Epidermal melanocyte (primary cell): ENCODE measurements around the gene LRP1B.

Source experiments
- DNase-seq: peaks from one replicate; pipeline ENCODE4 v3.0.0; 2011; ENCODE audit warnings: low spot score; ENCODE audit not compliant: insufficient read length

LRP1B gene

DNA sequence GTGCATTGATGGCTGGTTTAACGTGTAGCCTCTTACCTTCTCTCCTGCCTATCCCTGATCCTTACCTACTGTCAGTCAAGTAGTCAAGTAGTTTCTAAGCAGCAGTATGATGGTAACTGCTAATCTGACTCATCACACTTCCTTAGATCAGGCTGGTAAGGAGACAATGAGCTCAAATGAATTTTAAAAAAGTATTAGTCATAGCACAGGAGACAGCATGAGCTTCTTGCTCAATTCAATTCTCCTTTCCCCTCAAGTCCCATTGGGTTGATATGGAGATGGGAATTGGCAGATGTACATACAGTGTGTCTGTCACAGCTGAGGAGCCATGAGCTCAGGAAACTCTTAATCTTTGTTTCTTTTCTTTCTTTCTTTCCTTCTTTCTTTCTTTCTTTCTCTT is 799.7 kb downstream of the LRP1B start:
- DNase-seq: no peak

DNA sequence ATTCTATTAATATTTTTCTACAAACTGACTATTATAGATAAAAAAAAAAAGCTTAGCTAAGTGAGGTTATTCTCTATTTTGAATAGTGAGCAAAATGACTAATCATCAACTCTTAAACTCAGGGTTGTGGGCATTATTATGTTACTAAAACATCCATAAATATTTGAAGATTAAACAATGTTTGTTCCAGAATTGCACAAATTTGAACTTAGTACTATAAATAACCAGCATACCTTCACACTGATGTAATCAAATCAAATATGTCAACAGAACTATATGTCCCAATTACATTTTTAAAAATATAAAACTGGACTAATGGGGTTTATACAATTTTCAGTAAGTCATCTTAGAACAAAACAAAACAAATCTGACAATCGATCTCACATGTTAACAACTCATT is 800.9 kb downstream of the LRP1B start:
- no peak for DNase-seq

DNA sequence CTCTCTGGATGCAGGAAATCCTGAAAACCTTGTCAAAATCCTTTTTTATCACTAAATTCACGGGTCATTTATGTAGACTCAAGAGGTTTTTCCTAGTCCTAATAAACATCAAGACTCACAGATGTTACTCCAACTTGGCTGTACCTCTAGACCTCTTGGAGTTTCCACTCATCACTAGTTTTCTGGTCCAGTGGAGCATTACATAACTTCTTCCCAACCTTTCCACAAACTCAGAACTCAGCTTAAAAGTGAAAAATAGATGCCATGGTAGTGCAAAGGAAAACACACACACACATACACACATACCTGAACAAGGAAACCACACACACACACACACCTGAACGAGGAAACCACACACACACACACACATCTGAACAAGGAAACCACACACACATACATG is 807.2 kb downstream of the LRP1B start:
- DNase-seq: no peak

DNA sequence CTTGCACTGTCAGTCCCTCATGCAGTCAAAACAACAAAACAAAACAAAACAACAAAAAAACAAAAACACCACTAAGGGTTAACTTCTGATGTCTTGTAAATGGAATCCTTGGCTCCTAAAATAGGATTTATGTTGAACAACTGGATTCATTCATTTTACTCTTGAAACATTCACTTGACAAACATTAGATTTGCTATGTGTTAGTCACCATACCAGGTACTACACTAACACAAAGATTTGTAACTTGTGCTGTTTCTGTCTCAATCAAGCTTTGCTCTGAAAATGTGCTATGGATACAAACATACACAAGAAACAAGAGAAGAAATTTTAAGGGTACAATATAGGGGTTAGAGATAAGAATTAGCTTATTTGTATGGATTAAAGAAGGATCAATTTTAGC is 812.8 kb downstream of the LRP1B start:
- DNase-seq: no peak

DNA sequence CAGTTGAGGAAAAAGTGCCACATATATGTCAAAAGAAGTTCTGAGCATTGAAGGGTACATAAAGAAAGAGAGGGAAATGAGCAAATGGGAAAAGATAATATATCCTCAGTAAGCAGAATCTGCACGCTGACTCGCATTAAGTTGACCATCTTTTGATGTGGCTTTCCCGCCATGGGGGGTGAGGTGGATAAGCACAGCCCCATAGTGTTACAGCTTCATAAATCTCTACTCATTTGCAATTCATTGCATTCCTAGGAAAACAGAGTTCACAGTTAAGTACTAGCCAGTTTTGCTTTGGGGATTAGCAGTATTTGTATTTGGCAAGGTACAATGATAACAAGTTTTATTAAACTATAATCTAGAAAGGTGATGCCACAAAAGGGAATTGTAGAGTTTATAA is 814.2 kb downstream of the LRP1B start:
- DNase-seq: no peak

DNA sequence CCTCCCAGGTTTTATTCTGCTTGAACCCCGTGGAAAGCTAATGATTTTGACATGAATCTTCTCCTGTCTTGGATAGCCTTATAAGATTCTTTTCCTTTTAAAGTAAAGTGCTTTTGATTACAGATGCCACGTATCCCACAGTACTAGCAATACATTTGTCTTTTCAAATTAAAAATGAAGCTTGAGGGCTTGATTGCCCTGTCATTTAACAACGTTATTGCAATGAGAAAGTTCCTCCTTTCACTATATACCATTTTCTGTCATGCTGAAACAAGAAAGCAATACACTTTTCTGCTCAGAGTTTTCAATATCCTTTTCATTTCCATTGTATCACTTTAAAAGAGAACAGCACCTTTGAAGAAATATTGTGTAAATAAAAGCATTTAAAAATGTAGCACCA is 814.7 kb downstream of the LRP1B start:
- no peak for DNase-seq

DNA sequence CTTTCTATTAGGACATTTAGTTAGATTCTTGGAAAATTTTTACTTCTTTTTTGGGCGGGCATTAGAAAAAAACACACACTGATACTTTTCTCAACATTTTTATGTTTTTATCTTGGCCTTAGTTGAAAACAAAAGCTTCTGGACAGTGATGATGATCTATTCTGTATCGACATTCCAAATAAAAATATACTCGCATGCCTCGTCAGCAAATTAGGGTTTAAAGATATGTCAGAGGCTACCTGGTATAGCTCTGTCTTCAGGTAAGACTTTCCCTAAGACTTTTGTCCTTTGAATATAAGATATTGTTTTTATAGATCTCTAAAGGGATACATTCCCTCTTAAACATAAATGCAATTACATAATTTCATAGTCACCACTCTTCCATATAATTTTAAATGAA is 816.8 kb downstream of the LRP1B start:
- DNase-seq: no peak

DNA sequence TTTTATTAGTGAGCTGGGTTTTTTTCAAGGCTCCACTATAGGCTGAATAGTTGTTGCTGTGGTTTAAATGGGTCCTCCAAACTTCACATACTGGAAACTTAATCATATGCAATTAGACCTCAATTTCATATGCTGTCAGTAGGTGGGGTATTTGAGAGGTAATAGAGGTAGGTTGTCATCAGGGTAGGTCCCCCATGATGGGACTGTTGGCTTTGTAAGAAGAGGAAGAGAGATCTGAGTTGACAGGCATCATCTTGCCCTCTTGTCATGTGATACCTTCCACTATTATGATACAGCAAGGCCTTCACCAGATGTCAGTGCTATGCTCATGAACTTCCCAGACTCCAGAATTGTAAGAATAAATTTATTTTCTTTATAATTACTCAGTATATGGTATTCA is 819.4 kb downstream of the LRP1B start:
- no peak for DNase-seq

DNA sequence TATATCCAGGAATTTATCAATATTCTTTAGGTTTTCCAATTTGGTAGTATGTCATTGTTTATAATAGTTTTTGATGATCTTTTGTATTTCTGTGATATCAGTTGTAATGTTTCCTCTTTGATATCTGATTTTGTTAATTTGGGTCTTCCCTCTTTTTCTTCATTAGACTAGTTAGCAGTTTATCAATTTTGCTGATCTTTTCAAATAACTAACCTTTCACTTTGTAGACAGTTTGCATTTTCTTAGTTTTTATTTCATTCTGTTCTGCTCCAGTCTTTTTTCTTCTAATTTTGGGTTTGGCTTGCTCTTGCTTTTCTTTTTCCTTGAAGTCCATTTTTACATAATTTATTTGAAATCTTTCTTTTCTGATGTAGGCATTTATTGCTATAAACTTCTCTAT is 824.4 kb downstream of the LRP1B start:
- DNase-seq: no peak

DNA sequence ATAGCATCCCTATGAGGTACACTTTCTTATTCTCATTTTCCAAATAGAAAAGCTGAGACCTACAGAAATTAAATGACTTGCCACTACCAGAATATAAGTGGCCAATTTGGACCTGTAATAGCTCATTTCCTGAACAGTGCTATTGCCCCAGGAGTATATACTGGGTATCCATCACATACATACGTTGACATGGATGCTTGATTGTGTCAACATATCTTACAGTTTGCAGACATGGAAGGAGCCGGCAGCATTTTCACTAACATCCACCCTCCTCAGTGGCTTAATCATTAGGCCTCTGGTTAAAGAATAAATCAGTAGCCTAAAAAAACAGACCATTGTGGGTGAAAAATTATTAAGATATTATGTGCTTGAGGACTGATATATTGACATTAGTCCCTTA is 829.3 kb downstream of the LRP1B start:
- no peak for DNase-seq

DNA sequence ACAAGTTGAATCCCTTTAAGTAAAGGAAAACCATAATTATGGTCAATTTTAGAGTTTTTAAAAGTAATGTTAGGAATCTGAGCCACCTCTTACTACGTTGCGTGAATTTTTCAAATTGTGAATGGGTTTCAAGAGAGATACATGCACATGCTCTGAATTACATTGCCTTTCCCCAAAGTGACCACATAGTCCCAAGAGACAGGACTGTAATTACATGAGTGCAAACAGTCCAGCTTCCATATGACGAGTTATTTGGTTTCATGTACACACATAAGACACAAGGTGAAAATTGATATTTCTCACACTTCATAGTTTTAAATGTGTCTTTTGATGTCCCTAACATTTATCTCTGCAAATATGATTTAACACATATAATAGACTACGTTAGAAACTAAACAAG is 850.8 kb downstream of the LRP1B start:
- no peak for DNase-seq

DNA sequence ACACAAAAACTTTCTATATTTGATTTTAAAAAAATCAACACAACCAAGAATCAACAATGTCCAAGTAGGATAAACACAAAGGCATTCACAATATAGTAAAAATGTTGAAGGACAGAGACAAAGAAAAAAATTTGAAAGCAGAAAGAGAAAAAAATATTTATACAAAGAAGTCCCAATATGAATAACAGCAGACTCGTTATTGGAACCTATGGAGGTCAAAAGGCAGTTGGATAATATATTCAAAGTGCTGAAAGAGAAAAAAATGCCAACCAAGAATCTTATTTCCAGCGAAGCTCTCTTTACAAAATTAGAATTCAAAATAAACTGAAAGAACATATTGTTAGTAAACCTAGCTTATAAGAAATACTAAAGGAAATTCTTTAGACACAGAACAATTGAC is 859.5 kb downstream of the LRP1B start:
- no peak for DNase-seq

DNA sequence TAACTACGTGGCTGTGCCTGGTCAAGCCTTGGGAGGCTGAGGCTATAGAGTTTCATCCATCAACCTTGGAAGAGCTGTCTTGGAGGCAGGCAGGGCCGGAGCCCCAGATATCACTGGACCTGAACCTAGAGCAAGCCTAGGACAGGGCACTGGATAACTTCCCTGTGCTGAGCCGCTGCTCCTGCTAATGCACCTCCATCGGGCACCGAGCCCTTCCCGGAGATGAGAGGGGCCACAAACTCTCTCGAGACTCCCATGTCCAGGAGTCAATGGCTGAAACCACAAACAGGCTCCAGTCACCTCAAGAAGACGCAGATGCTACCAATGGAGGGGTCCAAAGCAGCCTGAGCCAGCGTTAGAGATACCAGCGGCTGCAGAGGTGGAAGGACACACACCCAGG is 866.0 kb downstream of the LRP1B start:
- no peak for DNase-seq

DNA sequence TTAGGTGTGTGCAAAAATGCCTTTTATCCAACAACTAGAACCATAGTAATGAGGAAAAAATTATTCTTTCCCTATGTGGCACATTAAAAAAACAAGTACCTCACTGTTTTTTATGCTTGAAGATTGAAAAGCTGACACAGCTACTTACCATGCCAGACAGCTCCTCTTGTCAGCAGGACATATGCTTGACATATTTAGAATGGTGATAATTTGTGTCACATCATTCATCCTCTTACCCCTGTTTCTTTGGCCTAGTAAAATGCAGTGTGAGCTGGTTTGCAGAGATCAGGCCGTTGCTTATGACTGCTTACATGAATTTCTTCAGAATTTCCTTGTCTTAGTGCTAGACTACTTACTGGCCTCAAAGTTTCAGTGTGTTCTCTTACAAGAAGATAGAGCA is 869.9 kb downstream of the LRP1B start:
- no peak for DNase-seq

DNA sequence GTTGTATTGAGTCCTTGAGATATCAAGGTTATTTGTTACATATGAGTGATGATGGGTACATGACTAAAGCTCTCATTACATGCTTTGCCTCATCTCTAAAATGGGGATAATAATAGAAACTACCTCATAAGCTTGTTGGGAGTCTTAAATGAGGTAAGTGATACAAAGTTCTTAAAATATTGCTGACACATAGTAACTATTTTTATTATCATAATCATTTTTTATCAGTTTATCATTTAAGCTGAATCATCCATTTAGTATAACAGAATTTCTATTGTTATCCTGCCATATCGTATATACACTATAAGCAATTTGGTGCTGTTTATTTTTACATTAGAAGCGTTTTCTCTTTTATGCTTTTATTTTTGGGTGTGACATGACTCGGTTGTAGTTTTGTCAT is 871.1 kb downstream of the LRP1B start:
- no peak for DNase-seq

DNA sequence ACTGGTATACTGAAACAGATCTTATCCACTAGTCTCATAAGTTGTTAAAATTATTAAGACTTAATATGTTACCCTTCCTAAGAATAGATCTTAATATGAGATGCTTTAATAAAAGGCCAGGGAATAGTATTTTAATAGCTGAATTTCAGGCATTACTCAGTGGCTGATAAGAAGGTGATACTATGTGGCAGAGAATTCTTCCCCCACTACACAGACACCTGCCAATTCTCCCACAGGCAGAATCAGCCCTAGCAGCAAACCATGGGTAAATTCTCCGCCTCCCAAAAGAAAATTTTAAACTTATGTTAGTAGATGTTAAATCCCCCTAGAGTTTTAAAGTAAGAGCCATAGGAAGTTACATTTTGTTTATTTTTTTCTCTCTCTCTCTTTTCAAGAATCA is 888.8 kb downstream of the LRP1B start:
- DNase-seq: no peak

DNA sequence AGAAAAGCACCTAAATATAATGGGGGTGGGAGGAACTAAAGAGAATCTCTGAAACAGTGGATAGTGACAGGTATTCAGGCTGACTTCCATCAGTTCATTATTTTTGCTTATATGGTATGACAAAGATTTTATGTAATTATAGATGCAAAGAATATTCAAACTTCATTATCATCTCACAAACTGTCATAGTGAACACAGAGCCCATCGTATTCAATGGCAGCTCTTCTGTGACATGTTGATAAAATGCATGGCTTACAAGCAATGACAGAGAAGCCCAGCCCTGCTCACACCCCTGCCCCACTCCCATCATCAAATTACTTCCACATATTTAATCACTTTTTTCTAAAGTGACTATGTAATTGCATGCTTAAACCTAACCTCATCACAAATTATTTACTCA is 904.3 kb downstream of the LRP1B start:
- no peak for DNase-seq

DNA sequence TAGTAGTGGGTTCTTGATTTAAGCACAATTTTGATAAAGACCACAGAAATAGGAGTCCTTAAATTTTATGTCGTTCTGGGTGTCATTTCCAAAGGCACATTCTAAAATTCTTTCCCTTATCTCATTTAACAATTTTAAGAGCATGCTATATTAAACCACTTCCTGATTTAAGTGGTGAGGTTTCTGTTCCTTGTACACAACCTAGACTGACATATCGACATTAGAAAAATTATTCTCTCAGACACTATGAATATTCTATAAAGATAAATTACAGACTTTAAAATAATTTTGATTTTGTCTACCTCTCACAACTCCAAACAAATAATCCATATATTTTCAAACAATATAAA is 923.8 kb downstream of the LRP1B start:
- DNase-seq: no peak

DNA sequence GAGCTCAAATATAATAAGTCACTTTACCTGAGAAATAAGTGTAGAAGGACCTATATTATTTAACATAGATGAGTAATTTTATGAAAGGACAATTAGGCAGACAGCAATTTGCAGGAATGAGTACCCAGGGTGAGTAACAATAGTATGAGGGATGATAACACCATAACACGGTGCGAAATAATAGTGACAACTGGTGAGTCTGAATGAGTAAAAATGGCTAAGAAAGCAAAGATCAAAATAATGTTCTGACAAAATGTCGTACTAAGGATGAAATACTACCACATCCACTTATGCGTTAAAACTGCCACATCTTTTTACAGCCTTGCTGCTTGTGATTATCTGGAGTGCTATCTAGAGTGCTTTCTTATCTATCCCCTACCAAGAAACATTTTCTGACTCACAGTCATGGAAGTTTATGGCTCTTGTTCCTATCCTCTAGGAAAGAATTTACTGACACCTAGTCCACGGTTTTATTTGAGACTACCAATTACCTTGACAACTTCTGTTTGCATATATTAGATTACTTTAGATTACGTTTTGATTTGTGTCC is 929.7 kb downstream of the LRP1B start:
- DNase-seq: no peak

DNA sequence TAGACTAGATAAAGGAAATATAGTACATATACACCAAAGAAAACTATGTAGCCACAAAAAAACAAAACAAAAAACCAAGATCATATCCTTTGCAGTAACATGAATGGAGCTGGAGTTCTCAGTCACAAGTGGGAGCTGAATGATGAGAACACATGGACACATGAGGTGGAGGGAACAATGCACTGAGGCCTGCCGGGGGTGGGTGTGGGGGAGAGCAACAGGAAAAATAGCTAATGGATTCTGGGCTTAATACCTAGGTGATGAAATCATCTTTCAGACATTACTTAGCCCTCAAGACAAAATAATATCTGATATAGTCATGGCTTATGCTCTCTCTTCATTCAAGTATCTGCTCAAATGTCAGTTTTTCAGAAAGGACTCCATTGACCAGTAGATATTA is 930.6 kb downstream of the LRP1B start:
- no peak for DNase-seq

DNA sequence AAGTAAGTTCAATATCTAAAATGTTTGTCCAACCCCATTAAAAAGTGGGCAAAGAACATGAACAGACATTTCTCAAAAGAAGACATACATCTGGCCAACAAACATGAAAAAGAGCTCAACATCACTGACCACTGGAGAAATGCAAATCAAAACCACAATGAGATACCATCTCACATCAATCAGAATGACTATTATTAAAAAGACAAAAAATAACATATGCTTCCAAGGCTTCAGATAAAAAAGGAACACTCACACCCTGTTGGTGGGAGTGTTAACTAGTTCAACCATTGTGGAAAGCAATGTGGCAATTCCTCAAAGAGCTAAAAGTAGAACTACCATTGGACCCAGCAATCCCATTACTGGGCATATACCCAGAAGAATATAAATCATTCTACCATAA is 931.1 kb downstream of the LRP1B start:
- no peak for DNase-seq

DNA sequence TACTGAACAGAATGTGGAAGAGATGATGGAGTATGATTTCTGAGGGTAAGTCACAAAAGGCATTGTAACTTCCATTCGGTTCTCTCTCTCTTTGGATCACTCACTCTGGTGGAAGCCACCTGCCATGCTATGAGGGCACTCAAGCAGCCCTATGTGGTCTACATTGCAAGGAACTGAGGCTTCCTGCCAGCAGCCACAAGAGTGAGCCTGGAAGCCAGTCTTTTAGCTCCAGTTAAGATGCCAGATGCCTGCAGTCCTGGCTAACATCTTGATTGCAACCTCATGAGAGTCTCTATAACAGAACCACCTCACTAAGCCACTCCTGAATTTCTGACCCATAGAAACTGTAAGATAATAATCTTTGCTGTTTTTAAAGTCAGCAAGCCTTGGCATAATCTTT is 935.7 kb downstream of the LRP1B start:
- DNase-seq: no peak

DNA sequence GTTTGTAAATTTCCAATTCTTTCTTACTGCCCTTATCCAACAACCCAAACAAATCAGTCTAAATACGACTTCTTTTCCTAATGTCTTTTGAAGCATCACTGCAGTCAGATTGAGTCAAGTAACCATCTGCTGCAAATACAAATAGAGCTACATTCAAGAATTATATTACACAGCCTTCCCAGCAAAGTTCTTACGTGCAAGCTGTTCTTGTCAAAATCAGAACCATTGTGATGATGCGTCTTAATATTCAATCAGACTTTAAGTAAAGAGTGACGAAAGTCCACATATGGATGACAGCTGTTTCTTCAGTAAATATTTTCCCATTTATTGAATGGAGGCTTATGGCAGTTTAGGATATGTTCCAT is 943.8 kb downstream of the LRP1B start:
- DNase-seq: no peak

DNA sequence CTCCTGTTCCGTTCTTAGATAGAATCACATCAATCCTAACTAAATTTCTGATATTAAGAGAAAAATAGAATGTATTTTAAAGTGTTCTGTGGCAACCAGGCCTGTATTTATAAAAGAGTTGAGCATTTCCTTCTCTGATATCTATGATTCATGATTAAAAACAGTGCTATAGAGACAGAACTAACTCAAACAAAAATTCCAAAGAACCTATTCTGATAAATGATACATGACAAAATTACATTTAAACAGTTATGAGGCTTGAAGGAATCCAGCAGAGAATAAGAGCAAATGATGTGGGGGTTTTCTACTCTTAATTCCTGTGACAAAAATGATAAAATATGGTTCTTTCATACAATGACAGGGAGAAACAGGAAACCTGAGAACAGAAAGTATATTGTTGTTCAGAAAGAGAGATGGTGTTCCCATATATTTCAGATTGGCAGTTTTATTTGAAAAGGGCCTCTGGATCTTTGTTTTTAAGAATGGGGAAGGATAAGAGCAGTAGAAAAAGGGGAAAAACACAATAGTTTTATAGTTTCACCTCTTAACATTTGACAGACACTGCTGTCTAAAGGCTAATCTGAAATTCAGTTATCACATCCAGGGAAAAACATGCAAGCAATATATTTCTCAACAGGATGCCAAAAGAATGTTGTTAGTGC is 944.3 kb downstream of the LRP1B start:
- no peak for DNase-seq
